ENCODE measurements around the gene SLC8B1. TPM values are rescaled to one million over a fixed set of nuclear protein-coding genes. Genes with fewer than 3 reads are reported as not detected.

The SLC8B1 gene
- polyA plus RNA-seq (ENCODE audit: insufficient read length in 3 of 3): 10 to 100 TPM; 10.4 to 11.6 (median 10.8) TPM

GRCh38 chr12:113334786-113335539 is at the start of gene SLC8B1:
TSS of gene SLC8B1 (minus strand) at chr12:113335109. CDS start at chr12:113332878, 2,231 bp downstream.
- peak in 1 of 3 donors; percentile 60 for DNase-seq (ENCODE audit: low read depth in 3 of 3, low spot score in 2 of 3)

- no peak for DNase-seq (ENCODE audit: low read depth in 3 of 3, low spot score in 2 of 3)
Observed at GRCh38 chr12:113382206-113382605, 47.3 kb upstream of the SLC8B1 start.

GRCh38 chr12:113381220-113381619 is 46.3 kb upstream of the SLC8B1 start:
- no peak for DNase-seq (ENCODE audit: low read depth in 3 of 3, low spot score in 2 of 3)

GRCh38 chr12:113378291-113378690 is 43.4 kb upstream of the SLC8B1 start:
- DNase-seq (ENCODE audit: low read depth in 3 of 3, low spot score in 2 of 3): no peak

GRCh38 chr12:113374823-113375428 is 40.0 kb upstream of the SLC8B1 start:
- DNase-seq (ENCODE audit: low read depth in 3 of 3, low spot score in 2 of 3): no peak

- DNase-seq (ENCODE audit: low read depth in 3 of 3, low spot score in 2 of 3): no peak
Observed at GRCh38 chr12:113373969-113374368, 39.1 kb upstream of the SLC8B1 start.

GRCh38 chr12:113373440-113373839 is 38.5 kb upstream of the SLC8B1 start:
- no peak for DNase-seq (ENCODE audit: low read depth in 3 of 3, low spot score in 2 of 3)

GRCh38 chr12:113372371-113372770 is 37.5 kb upstream of the SLC8B1 start:
- DNase-seq (ENCODE audit: low read depth in 3 of 3, low spot score in 2 of 3): no peak

GRCh38 chr12:113371808-113372207 is 36.9 kb upstream of the SLC8B1 start:
- DNase-seq (ENCODE audit: low read depth in 3 of 3, low spot score in 2 of 3): no peak

- no peak for DNase-seq (ENCODE audit: low read depth in 3 of 3, low spot score in 2 of 3)
Observed at GRCh38 chr12:113370923-113371682, 36.2 kb upstream of the SLC8B1 start.

- no peak for DNase-seq (ENCODE audit: low read depth in 3 of 3, low spot score in 2 of 3)
Observed at GRCh38 chr12:113369391-113369985, 34.6 kb upstream of the SLC8B1 start.

GRCh38 chr12:113368331-113368730 is 33.4 kb upstream of the SLC8B1 start:
- no peak for DNase-seq (ENCODE audit: low read depth in 3 of 3, low spot score in 2 of 3)

- DNase-seq (ENCODE audit: low read depth in 3 of 3, low spot score in 2 of 3): no peak
Observed at GRCh38 chr12:113366827-113367226, 31.9 kb upstream of the SLC8B1 start.

GRCh38 chr12:113365639-113366395 is 30.9 kb upstream of the SLC8B1 start:
- DNase-seq (ENCODE audit: low read depth in 3 of 3, low spot score in 2 of 3): no peak

GRCh38 chr12:113364698-113365097 is 29.8 kb upstream of the SLC8B1 start:
- DNase-seq (ENCODE audit: low read depth in 3 of 3, low spot score in 2 of 3): no peak

GRCh38 chr12:113361574-113362370 is 26.9 kb upstream of the SLC8B1 start:
- DNase-seq (ENCODE audit: low read depth in 3 of 3, low spot score in 2 of 3): no peak

- no peak for DNase-seq (ENCODE audit: low read depth in 3 of 3, low spot score in 2 of 3)
Observed at GRCh38 chr12:113359939-113360748, 25.2 kb upstream of the SLC8B1 start.

GRCh38 chr12:113359133-113359938 is 24.4 kb upstream of the SLC8B1 start:
- no peak for DNase-seq (ENCODE audit: low read depth in 3 of 3, low spot score in 2 of 3)

Data from right renal cortex interstitium (tissue), 3 donors.